Mesothelial cell of epicardium (in vitro differentiated cells): ENCODE data around the gene ADGRA1. TPM values are rescaled to one million over a fixed set of nuclear protein-coding genes. Genes with fewer than 3 reads are reported as not detected.

ENCODE experiments used
- DNase-seq, 2 experiments: peaks; one replicate each; pipeline ENCODE4 v3.0.0; 2021; ENCODE audit warnings: low spot score in 2 of 2; ENCODE audit not compliant: unreplicated experiment in 2 of 2
- H3K27ac Mint-ChIP-seq: 2 replicates; pipeline ENCODE4 v1.8.0; 2021; ENCODE audit warnings: mixed read lengths
- H3K27me3 Mint-ChIP-seq: 2 replicates; pipeline ENCODE4 v1.8.0; 2021; ENCODE audit warnings: low read depth, mixed read lengths
- H3K36me3 Mint-ChIP-seq: 2 replicates; pipeline ENCODE4 v1.8.0; 2021; ENCODE audit warnings: mixed read lengths
- H3K4me1 Mint-ChIP-seq: 2 replicates; pipeline ENCODE4 v1.8.0; 2021; ENCODE audit warnings: mixed read lengths
- H3K4me3 Mint-ChIP-seq: 2 replicates; pipeline ENCODE4 v1.8.0; 2021; ENCODE audit warnings: mild to moderate bottlenecking, moderate library complexity, mixed read lengths
- H3K9me3 Mint-ChIP-seq: 2 replicates; pipeline ENCODE4 v1.8.0; 2021; ENCODE audit warnings: mixed read lengths
- total RNA-seq: library from RNA; stranded (reverse); gene quantifications from 3 replicates; pipeline ENCODE4 v1.2.1, GENCODE V29; 2021
- TF ChIP-seq, protein P1 (sequence below): fragments of 200-600 bp; sonication (generic); IDR thresholded peaks from one replicate; pipeline ENCODE4 v1.5.0; 2021; ENCODE audit warnings: antibody characterized with exemption; ENCODE audit not compliant: unreplicated experiment

ADGRA1 gene
- total RNA-seq, 1 donor from 2014 or later: not detected

DNA sequence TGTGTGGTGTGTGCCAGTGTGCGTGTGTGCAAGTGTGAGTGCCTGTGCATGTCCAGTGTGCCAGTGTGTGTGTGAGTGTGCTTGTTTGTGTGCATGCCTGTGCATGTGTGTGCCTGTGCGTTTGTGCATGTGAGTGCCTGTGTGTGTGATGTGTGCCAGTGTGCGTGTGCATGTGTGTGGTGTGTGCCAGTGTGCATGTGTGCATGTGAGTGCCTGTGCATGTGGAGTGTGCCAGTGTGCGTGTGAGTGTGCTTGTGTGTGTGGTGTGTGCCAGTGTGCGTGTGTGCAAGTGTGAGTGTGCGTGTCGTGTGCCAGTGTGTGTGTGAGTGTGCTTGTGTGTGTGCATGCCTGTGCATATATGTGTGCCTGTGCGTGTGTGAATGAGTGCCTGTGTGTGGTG, 33.8 kb downstream of the ADGRA1 start:
- TF ChIP-seq, protein P1, sequence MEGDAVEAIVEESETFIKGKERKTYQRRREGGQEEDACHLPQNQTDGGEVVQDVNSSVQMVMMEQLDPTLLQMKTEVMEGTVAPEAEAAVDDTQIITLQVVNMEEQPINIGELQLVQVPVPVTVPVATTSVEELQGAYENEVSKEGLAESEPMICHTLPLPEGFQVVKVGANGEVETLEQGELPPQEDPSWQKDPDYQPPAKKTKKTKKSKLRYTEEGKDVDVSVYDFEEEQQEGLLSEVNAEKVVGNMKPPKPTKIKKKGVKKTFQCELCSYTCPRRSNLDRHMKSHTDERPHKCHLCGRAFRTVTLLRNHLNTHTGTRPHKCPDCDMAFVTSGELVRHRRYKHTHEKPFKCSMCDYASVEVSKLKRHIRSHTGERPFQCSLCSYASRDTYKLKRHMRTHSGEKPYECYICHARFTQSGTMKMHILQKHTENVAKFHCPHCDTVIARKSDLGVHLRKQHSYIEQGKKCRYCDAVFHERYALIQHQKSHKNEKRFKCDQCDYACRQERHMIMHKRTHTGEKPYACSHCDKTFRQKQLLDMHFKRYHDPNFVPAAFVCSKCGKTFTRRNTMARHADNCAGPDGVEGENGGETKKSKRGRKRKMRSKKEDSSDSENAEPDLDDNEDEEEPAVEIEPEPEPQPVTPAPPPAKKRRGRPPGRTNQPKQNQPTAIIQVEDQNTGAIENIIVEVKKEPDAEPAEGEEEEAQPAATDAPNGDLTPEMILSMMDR: no peak
- Mint-ChIP-seq H3K27ac (no peak overlapping the region), H3K4me3 (no peak overlapping the region), H3K27me3 (peaks cover 45% of the 10 kb centered on the region), H3K4me1 (peaks cover 1% of the 10 kb centered on the region), H3K9me3 (peaks cover 13% of the 10 kb centered on the region), H3K36me3 (no peaks in the 10 kb centered on the region)
- no peak for DNase-seq

DNA sequence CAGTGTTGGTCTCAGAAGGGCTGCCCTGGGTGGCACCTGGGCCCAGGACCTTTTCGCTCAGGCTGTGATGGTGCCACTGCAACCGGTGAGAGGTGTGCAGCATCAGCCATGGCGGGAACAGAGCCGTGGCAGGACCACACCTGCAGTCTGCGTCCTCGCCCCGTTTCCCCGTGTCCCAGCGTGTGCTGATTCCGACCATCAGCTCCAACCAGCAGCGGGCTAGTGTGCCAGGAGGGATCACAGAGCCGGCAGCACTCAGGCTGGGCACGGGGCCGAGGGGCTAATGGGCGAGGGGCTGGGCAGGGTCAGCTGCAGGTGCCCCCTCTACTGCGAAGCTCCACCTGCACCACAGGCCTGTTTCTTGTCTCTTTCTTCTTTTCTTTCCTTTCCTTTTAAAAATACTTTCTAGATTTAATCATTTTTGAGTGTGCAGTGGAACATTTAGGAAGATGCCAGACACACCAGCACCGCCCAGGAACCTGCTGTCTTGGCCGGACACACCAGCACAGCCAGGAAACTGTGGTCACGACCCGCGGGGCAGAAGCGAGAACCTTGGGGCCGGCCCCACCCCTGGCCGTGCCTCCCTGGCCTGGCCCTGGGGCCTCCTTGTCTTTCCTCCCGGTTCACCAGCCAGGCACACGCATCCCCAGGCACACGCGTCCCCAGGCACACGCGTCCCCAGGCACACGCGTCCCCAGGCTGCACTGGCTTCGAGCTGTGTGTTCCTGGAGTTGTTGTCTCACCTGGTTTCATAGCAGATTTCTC, 34.6 kb downstream of the ADGRA1 start:
- Mint-ChIP-seq H3K4me1 (peaks cover 1% of the 10 kb centered on the region), H3K36me3 (no peaks in the 10 kb centered on the region), H3K27ac (no peak overlapping the region), H3K27me3 (peaks cover 47% of the 10 kb centered on the region), H3K4me3 (no peak overlapping the region), H3K9me3 (peaks cover 13% of the 10 kb centered on the region)
- DNase-seq: no peak
- TF ChIP-seq, protein P1: no peak

DNA sequence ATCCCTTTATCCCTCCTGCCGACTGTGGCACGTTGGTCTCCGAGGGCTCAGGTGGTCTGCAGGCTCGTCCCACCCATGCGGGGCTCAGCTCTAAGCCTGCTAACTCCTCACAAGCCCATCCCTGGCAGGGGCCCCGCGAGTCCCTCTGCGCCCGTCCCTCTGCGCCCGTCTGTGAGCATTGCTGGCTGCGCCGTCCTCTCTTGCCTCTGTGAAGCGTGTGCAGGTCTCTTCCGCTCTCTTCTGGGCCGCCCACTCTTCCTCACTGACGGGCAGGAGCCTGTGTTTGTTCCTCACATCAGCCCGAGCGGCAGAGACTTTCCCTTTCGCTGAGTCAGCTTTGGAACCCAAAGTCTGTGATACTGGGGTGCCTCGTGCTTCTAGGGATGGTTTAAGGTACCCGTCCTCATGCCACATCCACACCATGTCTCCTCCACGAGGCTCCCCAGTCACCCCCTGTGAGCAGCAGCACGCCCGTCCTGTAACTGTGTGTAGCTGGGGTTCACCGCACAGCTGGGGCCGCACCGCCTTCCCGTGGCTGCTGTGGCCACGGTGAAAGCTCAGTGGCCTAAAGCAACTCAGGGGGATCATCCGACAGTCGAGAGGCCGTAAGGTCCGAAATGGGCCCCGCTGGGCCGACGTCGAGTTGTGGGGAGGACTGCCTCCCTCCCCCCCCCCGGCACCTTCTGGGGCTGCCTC, 35.5 kb downstream of the ADGRA1 start:
- H3K4me3 Mint-ChIP-seq: no peak overlapping the region
- H3K4me1 Mint-ChIP-seq: peaks cover 1% of the 10 kb centered on the region
- peaks cover 44% of the 10 kb centered on the region for H3K27me3 Mint-ChIP-seq
- peaks cover 12% of the 10 kb centered on the region for H3K9me3 Mint-ChIP-seq
- DNase-seq: peak in 1 of 2 experiments; percentile 14
- no peaks in the 10 kb centered on the region for H3K36me3 Mint-ChIP-seq
- no peak overlapping the region for H3K27ac Mint-ChIP-seq
- TF ChIP-seq, protein P1: no peak

DNA sequence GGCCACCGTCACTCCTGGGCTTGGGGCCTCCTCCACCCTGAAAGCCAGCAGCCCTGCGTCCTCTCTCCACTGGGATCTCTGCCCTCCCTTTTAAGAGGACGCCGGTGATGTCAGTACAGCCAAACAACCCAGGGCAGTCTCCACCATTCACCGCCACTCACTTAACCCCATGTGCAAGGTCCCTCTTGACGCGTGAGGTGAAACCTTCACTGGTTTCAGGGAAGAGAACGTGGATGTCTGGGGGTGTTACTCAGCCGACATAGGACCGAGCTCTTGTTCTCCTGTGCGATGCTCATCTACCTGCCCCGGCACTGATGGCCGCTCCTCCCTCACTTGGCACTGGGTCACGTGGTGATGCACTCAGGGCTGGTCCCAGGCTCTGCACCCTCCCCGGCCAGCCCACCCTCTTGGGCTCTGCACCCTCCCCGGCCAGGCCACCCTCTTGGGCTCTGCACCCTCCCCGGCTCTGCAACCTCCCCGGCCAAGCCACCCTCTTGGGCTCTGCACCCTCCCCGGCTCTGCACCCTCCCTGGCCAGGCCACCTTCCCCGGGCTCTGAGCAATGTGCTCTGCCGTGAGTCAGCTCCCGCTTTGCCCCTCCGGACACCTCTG, 36.1 kb downstream of the ADGRA1 start:
- H3K9me3 Mint-ChIP-seq: peaks cover 10% of the 10 kb centered on the region
- H3K27ac Mint-ChIP-seq: no peak overlapping the region
- H3K36me3 Mint-ChIP-seq: no peaks in the 10 kb centered on the region
- TF ChIP-seq, protein P1: no peak
- DNase-seq: peak in 1 of 2 experiments; percentile 14
- H3K27me3 Mint-ChIP-seq: peaks cover 41% of the 10 kb centered on the region
- no peak overlapping the region for H3K4me3 Mint-ChIP-seq
- H3K4me1 Mint-ChIP-seq: peaks cover 1% of the 10 kb centered on the region

DNA sequence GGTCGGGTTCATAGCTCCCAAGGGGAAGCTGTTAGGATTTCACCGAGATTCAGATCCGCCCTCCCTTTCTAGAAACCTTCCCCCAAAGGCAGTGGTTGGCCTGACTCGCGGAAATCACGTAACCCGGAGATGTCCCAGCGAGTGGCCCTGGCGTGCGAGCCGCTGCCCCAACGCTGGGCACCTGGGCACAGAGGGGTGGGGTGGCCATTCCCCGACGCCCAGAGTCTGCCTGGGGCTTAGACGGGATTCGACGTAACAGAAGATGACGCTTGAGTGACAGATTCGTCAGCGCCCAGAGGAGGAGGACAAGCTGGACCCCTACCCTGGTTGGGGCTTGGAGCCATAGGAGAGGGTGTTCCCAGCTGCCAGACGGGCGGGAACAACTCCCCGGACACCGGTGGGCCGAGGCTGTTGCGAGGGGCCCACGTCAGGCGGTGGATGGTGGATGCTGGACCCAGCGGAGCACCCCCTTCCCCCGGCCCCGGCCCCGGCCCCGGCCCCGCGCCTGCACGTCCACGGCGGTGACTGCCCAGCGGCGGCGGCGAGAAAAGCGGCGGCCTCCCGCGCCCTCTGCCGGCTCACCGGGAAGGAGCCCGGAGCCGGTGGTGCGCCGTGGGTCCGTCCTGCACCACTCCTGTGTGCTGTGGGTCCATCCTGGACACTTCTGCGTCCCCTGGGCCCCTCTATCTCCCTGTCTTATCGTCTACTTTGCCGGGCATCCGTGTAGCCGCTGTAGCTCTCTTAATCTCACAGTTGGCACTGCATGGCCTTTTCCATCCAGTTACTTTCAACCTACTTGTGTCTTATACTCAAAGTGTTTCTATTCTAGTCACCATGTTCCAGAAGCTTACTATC, 36.9 kb downstream of the ADGRA1 start:
- TF ChIP-seq, protein P1: peak; percentile 76
- Mint-ChIP-seq H3K27me3 (peaks cover 37% of the 10 kb centered on the region), H3K27ac (no peak overlapping the region), H3K36me3 (no peaks in the 10 kb centered on the region), H3K4me3 (no peak overlapping the region), H3K9me3 (peaks cover 6% of the 10 kb centered on the region), H3K4me1 (peaks cover 1% of the 10 kb centered on the region)
- peak; percentile 60 to 79 for DNase-seq
